Activated CD4-positive, alpha-beta T cell treated with anti-CD3 and anti-CD28 coated beads for 4 hours (primary cell): ENCODE measurements around the gene SELENOM.
"Not testable (repeated sequence)": the region's sequence is repeated elsewhere in the genome, so short reads cannot be mapped to it uniquely, and the experiment has no call there.

Experiments used
- DNase-seq, 2 donors: peaks; one replicate each; pipeline ENCODE4 v3.0.0-alpha.2; 2020

SELENOM gene

GRCh38 chr22:31073125-31073524, 34.2 kb downstream of the SELENOM start:
- DNase-seq, result not testable (repeated sequence)

DNA sequence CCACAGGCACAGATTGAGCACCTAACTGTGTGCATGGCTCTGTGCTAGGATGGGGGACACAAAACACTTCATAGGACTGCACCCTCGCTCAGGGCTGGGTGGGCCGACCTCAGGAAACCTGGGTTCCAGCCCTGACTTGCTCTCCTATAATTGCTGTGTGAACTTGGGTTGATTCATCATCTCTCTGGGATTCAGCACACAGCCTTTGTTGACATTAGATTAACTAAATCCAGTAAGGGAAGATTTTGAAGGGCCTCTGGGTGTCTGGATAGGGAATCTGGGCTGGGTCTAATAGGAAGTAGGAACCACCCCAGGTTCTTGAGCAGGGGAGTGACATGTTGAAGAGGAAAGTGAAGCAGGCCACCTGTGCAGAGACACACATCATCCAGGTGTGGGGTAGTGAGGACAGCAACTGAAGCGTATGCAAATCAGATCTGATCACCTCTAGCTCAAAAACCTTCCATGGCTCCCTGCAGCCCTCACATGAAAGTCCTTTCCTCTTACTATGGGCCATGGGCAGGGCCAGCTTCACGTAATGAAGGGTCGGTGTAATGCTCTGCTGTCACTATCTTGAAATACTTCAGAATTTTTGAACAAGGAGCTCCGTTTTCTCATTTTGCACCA, 37.6 kb downstream of the SELENOM start:
- DNase-seq, result not testable (repeated sequence)

DNA sequence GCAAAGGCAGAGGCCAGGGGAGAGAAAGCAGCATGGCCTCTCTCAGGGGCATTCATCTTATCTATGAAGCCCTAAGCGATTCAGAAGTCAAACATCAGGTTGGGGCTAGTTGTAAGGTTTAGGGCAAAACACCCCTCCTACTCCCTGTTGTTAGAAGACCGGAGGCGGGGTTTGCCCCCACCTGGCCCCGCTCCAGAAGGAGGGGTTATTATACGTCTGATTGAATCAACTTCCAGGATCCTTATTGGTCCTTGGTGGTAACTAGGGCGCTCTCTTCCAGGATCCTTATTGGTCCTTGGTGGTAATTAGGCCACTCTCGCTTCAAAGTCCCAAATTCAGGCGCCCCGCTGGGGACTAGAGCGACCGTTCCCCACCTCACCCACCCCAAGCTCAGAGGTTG, 38.4 kb downstream of the SELENOM start:
- no peak for DNase-seq

DNA sequence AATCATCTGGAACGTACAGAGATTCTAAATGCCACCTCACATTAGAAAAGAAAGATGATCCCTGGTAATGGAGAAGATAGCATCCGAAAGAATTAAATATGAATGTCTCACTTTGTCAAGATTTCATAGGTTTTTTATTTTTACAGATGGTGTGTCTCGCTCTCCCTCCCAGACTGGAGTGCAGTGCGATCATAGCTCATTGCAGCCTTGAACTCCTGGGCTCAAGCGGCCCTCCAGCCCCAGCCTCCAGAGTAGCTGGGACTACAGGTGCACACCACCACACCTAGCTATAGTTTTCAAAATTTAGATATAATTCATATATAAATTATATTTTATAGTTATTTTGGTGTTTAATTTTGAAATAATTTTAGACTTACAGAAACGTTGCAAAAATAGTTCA, 43.0 kb downstream of the SELENOM start:
- no peak for DNase-seq

DNA sequence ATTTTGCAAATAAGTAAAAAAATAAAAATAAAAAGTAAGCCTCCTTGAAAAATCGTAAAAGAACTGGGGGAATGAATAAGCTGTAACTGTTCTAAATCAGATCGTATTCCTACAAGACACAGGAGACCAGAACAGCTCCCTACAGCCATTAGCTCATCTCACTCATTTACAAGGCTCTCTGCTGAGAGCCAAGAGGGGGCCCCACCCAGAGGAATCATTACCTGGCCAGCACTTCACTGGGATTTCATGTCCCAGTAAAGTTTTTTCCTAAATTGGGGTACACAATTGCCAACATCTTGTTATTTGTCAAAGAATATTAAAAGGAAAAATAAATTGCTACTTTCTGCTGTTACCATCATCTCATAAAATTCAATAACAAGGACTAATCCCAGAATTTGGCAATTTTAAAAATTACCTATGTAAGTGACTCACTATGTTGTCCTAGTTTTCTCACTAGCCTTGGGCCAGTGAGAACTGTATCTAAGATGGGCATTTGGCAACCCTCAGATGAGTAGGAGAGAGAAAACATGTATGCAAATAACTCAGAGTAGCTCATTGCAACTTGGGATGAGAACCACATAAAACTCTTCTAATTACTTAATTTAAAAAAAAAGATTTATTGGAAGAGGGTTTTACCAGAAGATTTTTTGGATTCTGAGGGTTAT, 44.7 kb downstream of the SELENOM start:
- no peak for DNase-seq

- DNase-seq, result not testable (repeated sequence)
These were observed 47.7 kb downstream of the SELENOM start for GRCh38 chr22:31059663-31060062.

GRCh38 chr22:31056986-31057599, 50.3 kb downstream of the SELENOM start:
- DNase-seq, result no peak

GRCh38 chr22:31055635-31056159, 51.7 kb downstream of the SELENOM start:
- DNase-seq, result no peak

DNA sequence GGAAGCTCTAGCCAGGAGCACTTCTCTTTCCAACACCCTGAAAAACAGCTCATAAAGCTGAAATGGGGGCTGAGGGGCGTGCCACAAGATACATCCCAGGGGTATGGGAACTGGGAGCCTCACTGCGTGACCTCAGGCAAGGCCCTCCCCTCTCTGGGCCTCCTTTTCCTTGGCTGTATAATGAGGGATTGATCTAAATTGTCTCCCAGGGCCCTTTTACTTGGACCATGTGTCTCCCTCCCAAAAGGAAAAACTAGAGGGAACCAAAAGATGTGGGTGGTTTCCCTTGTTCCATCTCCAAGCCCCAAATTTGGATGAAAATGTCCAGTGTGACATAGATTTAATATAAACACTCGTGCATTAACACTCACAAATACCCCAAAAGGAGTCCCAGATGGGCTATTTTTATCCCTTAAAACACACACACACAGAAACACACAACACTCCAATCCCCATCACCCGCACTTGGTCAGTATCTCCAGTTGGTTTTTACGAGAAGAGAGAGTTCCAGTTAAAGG, 52.2 kb downstream of the SELENOM start:
- no peak for DNase-seq
